Erythroblast (primary cell): ENCODE measurements around the gene CMTM3.
A peak's percentile ranks its signal among the peaks of the same experiment; 100 is the strongest.

Source experiments
- DNase-seq, 2 experiments: peaks; one replicate each; lab custom pipeline; 2025; lab: John Stamatoyannopoulos, UW
- GATA1 ChIP-seq: IDR thresholded peaks from 2 replicates; pipeline ENCODE4 v1.6.1; 2011; ENCODE audit warnings: low read depth, mild to moderate bottlenecking, control low read depth, low read length, moderate library complexity
- POLR2A ChIP-seq: IDR thresholded peaks from 2 replicates; pipeline ENCODE4 v1.6.1; 2011; ENCODE audit warnings: mild to moderate bottlenecking, low read length

The CMTM3 gene

GRCh38 chr16:66574531-66574930 lies 30.0 kb upstream of the CMTM3 start:
- TF ChIP-seq GATA1, result no peak
- no peak for TF ChIP-seq POLR2A
- DNase-seq, result peak; percentile 32 to 65

- peak; percentile 27 to 51 for DNase-seq
- TF ChIP-seq POLR2A, result no peak
- TF ChIP-seq GATA1, result no peak
Measured at GRCh38 chr16:66575060-66575459, 29.4 kb upstream of the CMTM3 start.

- no peak for DNase-seq
- TF ChIP-seq POLR2A (no peak), GATA1 (no peak)
Measured at GRCh38 chr16:66576296-66576695, 28.2 kb upstream of the CMTM3 start.

DNA sequence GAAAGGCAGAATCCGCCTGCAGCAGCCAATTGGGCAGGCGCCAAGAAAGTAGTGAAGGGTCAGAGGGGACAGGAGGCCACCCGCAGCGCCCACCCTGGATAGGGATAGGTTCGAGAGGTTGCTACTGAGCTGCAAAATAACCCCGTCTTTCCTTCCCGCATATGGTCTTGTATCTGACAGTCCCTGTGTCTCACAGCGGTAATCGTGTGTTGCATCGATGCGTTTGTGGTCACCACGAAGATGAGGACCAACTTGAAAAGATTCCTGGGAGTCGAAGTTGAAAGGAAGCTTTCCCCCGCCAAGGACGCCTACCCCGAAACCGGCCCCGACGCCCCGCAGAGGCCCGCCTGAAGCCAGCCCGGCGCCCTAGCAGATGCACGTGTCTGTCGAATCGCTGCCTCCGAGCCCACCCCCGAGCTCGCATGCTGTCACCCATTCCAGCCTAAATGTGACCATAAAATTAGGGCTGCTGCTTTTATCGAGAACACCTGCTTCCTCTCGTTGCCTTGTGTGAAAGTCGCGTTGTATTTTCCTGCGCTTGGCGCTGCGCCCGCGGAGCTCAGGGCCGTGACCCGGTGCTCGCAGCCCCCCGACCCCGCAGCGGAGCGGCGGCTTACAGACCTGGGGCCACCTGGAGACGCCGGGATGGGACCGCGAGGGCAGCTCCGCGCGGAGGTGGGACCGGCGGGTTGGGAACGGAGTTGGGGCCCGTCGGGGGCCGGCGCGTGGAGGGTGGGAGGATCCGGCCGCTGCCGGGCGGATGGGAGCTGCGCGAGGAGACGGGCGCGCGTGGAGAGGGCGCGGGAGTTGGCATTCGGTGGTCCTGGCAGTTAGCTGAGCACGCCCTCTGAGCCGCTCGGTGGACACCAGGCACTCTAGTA lies 25.6 kb upstream of the CMTM3 start, which contains the start of gene CMTM2:
Gene CMTM2, plus strand, starts transcription at position 813 of the 881 bp plus-strand sequence. CDS start 145 bp downstream, outside the sequence.
- TF ChIP-seq POLR2A, result no peak
- no peak for TF ChIP-seq GATA1
- DNase-seq, result peak in 1 of 2 experiments; percentile 25

DNA sequence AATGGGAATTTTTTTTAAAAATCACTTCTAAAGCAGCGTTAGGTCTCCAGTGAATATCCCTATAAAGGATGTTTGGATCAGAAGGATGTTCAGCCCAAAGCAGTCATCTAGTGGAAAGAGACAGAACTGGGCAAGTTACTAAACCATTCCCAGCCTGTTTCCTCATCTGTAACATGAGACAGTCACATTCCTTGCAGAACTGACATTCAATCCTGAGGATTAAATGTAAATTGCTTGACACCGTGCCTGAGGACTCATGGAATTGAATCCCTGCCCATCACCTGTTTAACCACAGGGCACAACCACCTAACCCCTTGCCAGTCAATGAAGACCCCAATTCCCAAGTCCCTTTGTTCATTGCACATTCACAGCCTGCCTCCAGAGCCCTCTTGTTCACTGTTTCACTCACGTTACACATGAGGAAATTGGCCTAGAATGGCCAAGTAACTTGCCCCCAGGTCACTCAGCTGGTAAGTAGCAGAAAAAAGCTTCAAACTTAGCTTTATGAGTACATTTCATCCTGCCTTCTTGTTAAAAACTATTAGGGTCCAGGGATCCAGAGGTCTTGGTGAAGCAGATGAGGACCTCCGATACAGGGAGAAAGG lies 23.8 kb upstream of the CMTM3 start:
- TF ChIP-seq GATA1 (no peak), POLR2A (no peak)
- no peak for DNase-seq

- no peak for DNase-seq
- TF ChIP-seq GATA1, result no peak
- no peak for TF ChIP-seq POLR2A
Measured at GRCh38 chr16:66581246-66581952, 23.1 kb upstream of the CMTM3 start.

GRCh38 chr16:66585481-66586239 lies 18.8 kb upstream of the CMTM3 start:
- TF ChIP-seq GATA1, result no peak
- TF ChIP-seq POLR2A, result no peak
- DNase-seq, result no peak

DNA sequence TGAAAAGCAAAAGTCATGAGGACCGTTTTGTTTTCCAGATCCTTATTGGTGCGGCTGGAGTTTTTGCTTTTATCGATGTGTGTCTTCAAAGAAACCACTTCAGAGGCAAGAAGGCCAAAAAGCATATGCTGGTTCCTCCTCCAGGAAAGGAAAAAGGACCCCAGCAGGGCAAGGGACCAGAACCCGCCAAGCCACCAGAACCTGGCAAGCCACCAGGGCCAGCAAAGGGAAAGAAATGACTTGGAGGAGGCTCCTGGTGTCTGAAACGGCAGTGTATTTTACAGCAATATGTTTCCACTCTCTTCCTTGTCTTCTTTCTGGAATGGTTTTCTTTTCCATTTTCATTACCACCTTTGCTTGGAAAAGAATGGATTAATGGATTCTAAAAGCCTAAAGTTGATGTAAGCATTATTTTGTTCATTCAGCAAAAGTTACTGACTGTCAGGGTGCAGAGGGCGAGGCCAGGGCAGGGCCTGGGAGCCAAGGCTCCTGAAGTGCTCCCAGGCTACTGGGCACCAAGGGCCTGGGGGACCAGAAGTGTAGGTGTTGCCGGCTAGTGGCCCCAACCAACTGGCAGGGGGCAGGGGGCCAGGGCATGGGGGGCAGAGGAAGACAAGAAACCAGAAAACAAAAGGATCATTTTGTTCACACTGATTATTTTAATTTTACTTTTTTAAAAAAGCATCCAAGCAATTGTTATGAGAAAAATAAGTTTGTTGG lies 16.5 kb upstream of the CMTM3 start:
- no peak for DNase-seq
- TF ChIP-seq GATA1 (no peak), POLR2A (no peak)

GRCh38 chr16:66588981-66589713 lies 15.4 kb upstream of the CMTM3 start:
- no peak for TF ChIP-seq POLR2A
- no peak for TF ChIP-seq GATA1
- peak; percentile 78 to 81 for DNase-seq

DNA sequence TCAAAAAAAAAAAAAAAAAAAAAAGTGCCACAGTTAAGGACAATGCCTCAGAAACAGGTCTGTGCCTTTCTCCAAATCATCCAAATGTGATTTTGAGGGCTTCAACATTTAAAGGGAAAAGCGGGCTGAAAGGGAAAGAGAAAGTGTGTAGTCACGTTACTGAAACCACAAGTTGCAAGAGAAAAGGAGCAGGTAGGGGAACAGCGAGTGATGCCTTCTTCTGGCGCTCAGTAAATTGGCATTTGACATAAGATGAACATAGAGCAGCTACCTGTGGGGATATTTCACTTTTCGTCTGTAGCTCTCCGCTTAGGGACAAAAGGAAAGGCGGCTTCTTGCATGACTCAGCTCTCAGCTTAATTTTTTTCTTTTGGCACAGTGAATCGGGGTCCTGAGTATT lies 14.2 kb upstream of the CMTM3 start:
- TF ChIP-seq POLR2A (no peak), GATA1 (no peak)
- DNase-seq, result no peak

DNA sequence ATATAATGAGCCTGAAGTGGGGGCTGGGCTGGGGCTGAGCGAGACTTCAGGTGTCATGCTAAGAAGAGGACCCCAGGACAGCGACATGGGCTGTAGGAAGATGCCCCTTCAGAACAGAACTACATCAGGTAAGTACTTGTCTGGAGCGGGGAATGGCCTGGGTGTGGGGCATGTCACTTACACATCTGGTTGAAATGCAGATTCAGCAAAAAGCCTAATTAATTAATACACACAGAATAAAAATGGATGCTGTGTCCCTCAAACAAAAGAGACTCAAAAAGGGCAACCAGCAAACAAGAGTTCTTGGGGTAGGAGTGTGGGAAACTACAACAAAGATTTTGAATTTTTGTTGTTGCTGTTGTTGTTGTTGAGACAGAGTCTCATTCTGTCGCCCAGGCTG lies 13.5 kb upstream of the CMTM3 start:
- DNase-seq, result no peak
- TF ChIP-seq GATA1, result no peak
- TF ChIP-seq POLR2A, result no peak

GRCh38 chr16:66592241-66592640 lies 12.3 kb upstream of the CMTM3 start:
- DNase-seq, result no peak
- no peak for TF ChIP-seq POLR2A
- TF ChIP-seq GATA1, result no peak

DNA sequence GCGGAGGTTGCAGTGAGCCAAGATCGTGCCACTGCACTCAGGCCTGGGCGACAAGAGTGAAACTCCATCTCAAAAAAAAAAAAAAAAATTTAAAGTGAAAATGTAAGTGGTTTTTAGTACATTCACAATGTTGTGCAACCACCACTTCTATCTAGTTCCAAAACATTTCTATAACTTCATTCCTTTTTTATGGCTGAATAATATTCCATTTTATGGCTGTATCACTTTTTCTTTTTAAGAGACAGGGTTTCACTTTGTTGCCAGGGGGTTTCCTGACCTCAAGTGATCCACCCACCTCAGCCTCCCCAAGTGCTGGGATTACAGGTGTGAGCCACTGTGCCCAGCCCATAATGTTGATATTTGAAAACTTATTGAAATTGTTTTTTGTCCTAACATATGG lies 11.7 kb upstream of the CMTM3 start:
- TF ChIP-seq POLR2A (no peak), GATA1 (no peak)

More for the DNA sequence above, 11.7 kb upstream of the CMTM3 start:
- DNase-seq, result no peak
